ENCODE data around the gene SUCLG2. TPM values are rescaled to one million over a fixed set of nuclear protein-coding genes. Genes with fewer than 3 reads are reported as not detected.

The SUCLG2 gene
- total and polyA plus RNA-seq, 9 of the 15 experiments (the other 6 are each of a cell fraction or from before 2014, with no cell fraction given): 10.1 to 41.4 (median 29.0) TPM

GRCh38 chr3:67624078-67624477, 30.3 kb downstream of the SUCLG2 start:
- intact Hi-C loops (cut with micrococcal nuclease): no loop called here
- BruUV-seq (replicated peaks): no TSS peak
- CTCF ChIA-PET (ENCODE audit: low intra/inter-chr PET ratio): no interaction called here

More at GRCh38 chr3:67624078-67624477, 30.3 kb downstream of the SUCLG2 start:
- ATAC-seq (no peak), DNase-seq (ENCODE audit: extremely low read depth in 1 of 4, low spot score in 3 of 4) (no peak), FAIRE-seq (no peak)
- Histone ChIP-seq H3K9me3 (replicated peaks; ENCODE audit: control insufficient read depth, insufficient read depth, low read depth, low read length) (no peaks in the 10 kb centered on the region), H3K4me1 (replicated peaks in 1 of 2; ENCODE audit: control insufficient read depth in 2 of 2, insufficient read depth in 2 of 2, low read length in 2 of 2) (no peaks in the 10 kb centered on the region), H3K4me2 (ENCODE audit: insufficient read depth, low read length) (no peak overlapping the region), H3K27me3 (ENCODE audit: control insufficient read depth in 2 of 2, insufficient read depth in 2 of 2, low read length in 2 of 2) (no peaks in the 10 kb centered on the region), H3K36me3 (ENCODE audit: control insufficient read depth, insufficient read depth, low read length) (peaks cover 2% of the 10 kb centered on the region; the same call in 1 of the 3 replicates), H2AFZ (ENCODE audit: low read depth, low read length) (no peak overlapping the region), H3K79me2 (ENCODE audit: control insufficient read depth, insufficient read depth, low read length) (no peaks in the 10 kb centered on the region; the same call in 2 of the 3 replicates), H4K20me1 (replicated peaks; ENCODE audit: control insufficient read depth, insufficient read depth, low read length) (no peaks in the 10 kb centered on the region), H3K4me3 (no peak overlapping the region), H3K9me1 (ENCODE audit: control insufficient read depth, insufficient read depth, low read length) (no peaks in the 10 kb centered on the region), H3K9ac (ENCODE audit: insufficient read depth in 1 of 2, low read depth in 2 of 2, low read length in 2 of 2) (no peak overlapping the region), H3K27ac (ENCODE audit: extremely low read depth, low read depth, low read length) (no peak overlapping the region)
- no peak for TF ChIP-seq ZBTB9 (CRISPR knock-in tag; IDR thresholded peaks at IDR 0.05)
- TF ChIP-seq E2F8 (IDR thresholded peaks at IDR 0.05; ENCODE audit: low read depth, partially characterized antibody): no peak
- no peak for TF ChIP-seq RAD51 (IDR thresholded peaks at IDR 0.05; ENCODE audit: borderline replicate concordance, low read depth)
- TF ChIP-seq GATAD2B (IDR thresholded peaks at IDR 0.05; ENCODE audit: borderline replicate concordance): no peak
- TF ChIP-seq RUNX1 (IDR thresholded peaks at IDR 0.05; ENCODE audit: low read depth): no peak
- TF ChIP-seq SMARCB1 (IDR thresholded peaks at IDR 0.05; ENCODE audit: insufficient read length, low read depth): no peak
- no peak for TF ChIP-seq KAT8 (IDR thresholded peaks at IDR 0.05; ENCODE audit: low read depth)
- in situ Hi-C loops (cut with MboI): no loop called here
- WGBS (ENCODE audit: insufficient coverage, low coverage, missing lambda C conversion rate): 90% methylated on average over 3 of the region's 3 CpGs
- POLR2A ChIA-PET: no interaction called here

Measured in K562 (cell line).